ENCODE data around the gene TRAF1. TPM values are rescaled to one million over a fixed set of nuclear protein-coding genes. Genes with fewer than 3 reads are reported as not detected.

TRAF1 gene
- total RNA-seq, 3 donors from 2014 or later, result 4.9 to 8.6 (median 7.3) TPM

DNA sequence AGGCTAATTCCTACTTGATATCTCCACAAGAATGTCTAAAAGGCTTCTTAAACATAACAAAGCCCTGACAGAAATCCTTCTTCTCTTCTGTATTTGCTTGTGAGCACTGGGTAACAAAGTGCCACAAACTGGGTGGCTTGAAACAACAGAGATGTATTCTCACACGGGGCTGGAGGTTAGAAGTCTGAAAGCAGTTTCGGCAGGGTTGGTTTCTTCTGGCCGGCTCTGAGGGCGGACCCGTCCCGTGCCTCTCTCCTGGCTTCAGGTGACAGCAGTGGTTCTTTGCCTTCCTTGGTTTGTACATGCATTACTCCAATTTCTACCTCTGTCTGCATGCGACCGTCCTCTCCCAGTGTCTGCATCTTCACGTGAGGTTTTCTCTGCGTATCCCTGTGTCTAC is 14.0 kb upstream of the TRAF1 start:
- H3K27ac ChIP-seq, result no peak overlapping the region
- no peak for DNase-seq (ENCODE audit: low spot score in 2 of 2)
- no peaks in the 10 kb centered on the region for H3K27me3 ChIP-seq
- no peak overlapping the region for H3K4me3 ChIP-seq
- no peaks in the 10 kb centered on the region for H3K36me3 ChIP-seq
- TF ChIP-seq POLR2A (IDR thresholded peaks at IDR 0.05) (no peak), POLR2AphosphoS5 (IDR thresholded peaks at IDR 0.05) (no peak)
- TF ChIP-seq, protein P1, sequence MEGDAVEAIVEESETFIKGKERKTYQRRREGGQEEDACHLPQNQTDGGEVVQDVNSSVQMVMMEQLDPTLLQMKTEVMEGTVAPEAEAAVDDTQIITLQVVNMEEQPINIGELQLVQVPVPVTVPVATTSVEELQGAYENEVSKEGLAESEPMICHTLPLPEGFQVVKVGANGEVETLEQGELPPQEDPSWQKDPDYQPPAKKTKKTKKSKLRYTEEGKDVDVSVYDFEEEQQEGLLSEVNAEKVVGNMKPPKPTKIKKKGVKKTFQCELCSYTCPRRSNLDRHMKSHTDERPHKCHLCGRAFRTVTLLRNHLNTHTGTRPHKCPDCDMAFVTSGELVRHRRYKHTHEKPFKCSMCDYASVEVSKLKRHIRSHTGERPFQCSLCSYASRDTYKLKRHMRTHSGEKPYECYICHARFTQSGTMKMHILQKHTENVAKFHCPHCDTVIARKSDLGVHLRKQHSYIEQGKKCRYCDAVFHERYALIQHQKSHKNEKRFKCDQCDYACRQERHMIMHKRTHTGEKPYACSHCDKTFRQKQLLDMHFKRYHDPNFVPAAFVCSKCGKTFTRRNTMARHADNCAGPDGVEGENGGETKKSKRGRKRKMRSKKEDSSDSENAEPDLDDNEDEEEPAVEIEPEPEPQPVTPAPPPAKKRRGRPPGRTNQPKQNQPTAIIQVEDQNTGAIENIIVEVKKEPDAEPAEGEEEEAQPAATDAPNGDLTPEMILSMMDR (IDR thresholded peaks at IDR 0.05), result no peak
- intact Hi-C loops (cut with DNase I; ENCODE audit: low total_unique reads), result no loop called here
- no peaks in the 10 kb centered on the region for H3K9me3 ChIP-seq
- peaks cover 3 to 4% of the 10 kb centered on the region in 2 donors for H3K4me1 ChIP-seq

DNA sequence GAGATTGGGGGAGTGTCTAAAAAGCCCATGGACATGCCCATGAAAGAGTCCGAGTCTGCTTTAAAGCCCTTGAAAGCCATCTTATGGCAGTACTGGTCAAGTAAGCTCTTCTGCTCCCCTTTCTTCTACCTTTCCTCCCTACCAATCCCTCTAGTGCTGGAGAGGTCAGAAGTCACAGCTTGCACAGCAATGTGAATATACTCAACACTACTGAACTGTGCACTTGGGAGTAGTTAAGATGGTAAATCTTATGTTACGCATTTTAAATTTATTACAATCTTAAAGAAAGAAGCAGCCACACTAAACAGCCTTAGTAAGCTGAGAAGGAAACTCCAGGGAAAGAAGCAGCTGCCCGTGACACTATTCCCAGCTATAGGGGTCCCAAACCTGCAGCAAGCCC is 12.3 kb upstream of the TRAF1 start:
- intact Hi-C loops (cut with DNase I; ENCODE audit: low total_unique reads), result no loop called here
- Histone ChIP-seq H3K9me3 (no peaks in the 10 kb centered on the region), H3K27ac (no peak overlapping the region), H3K4me1 (peaks cover 9 to 20% of the 10 kb centered on the region in 2 donors), H3K4me3 (no peak overlapping the region), H3K27me3 (no peaks in the 10 kb centered on the region), H3K36me3 (no peaks in the 10 kb centered on the region)
- TF ChIP-seq POLR2A (IDR thresholded peaks at IDR 0.05), result no peak
- TF ChIP-seq, protein P1 (IDR thresholded peaks at IDR 0.05), result no peak
- TF ChIP-seq POLR2AphosphoS5 (IDR thresholded peaks at IDR 0.05), result no peak
- DNase-seq (ENCODE audit: low spot score in 2 of 2), result no peak

DNA sequence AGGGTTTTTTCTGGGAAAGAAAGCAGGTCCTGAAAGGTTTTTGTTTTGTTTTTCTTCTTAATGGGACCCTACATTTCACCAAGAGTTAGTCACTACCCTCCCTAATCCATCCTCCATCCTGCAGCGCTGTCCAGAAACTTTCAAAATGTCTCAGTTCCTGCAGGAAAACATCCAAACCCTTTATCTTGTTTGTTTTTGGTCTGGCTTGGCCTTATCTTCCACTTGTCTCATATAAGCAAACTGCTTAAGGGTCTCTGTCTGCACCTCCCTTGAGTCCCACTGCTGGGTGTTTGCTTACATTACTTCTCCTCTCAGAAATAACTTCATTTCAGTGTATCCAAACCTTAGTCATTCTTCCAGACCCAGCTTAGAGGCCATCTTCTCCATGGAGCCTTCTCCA is 11.0 kb upstream of the TRAF1 start:
- DNase-seq (ENCODE audit: low spot score in 2 of 2), result no peak
- Histone ChIP-seq H3K27me3 (no peaks in the 10 kb centered on the region), H3K4me1 (peaks cover 9 to 25% of the 10 kb centered on the region in 2 donors), H3K4me3 (no peak overlapping the region), H3K36me3 (no peaks in the 10 kb centered on the region), H3K27ac (no peak overlapping the region), H3K9me3 (no peaks in the 10 kb centered on the region)
- TF ChIP-seq, protein P1 (IDR thresholded peaks at IDR 0.05), result no peak
- intact Hi-C loops (cut with DNase I; ENCODE audit: low total_unique reads), result no loop called here

DNA sequence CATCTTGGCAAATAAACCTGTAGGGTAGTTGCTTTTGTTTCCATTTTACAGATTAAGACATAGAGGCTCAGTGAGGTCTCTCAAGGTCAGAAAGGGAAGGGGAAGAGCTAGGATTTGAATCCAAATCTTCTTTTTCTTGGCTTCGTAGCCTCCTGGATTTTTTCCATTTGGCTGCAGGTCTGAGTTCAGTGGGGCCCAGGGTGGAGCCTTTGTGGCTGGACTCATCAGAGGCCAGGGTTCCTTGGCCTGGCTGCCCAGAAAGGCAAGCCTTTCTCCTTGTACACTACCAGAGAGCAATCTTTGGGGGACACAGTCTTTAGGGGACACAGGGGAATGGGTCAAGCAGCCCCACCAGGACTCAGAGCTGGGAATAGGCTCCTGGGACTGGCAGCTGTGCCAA is 10.5 kb upstream of the TRAF1 start:
- Histone ChIP-seq H3K4me1 (peaks cover 9 to 25% of the 10 kb centered on the region in 2 donors), H3K27me3 (no peaks in the 10 kb centered on the region), H3K9me3 (no peaks in the 10 kb centered on the region), H3K4me3 (no peak overlapping the region), H3K36me3 (no peaks in the 10 kb centered on the region), H3K27ac (peak overlapping the region; percentile 40 to 90)
- intact Hi-C loops (cut with DNase I; ENCODE audit: low total_unique reads), result no loop called here
- TF ChIP-seq, protein P1 (IDR thresholded peaks at IDR 0.05), result no peak
- TF ChIP-seq POLR2A (IDR thresholded peaks at IDR 0.05) (no peak), POLR2AphosphoS5 (IDR thresholded peaks at IDR 0.05) (no peak)
- no peak for DNase-seq (ENCODE audit: low spot score in 2 of 2)

DNA sequence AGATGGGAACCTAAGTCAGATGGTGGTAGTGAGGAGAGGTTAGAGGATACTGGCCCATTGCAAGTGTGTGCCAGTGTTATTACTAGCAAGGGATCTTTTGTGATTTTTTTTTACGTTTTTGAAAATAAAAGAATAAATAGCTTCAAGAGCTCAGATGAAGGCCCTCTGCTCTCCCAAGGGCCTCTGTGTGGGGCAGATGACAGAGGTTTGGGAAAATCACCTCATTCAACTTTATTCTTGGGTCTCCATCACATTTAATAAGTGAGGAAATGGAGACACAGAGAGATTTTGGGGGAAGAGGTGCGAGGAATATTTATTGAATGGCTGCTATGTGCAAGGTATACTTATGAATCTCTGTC is 10.1 kb upstream of the TRAF1 start:
- Histone ChIP-seq H3K9me3 (no peaks in the 10 kb centered on the region), H3K4me1 (peaks cover 9 to 25% of the 10 kb centered on the region in 2 donors), H3K4me3 (no peak overlapping the region), H3K27me3 (no peaks in the 10 kb centered on the region), H3K27ac (peak overlapping the region; percentile 71 to 90), H3K36me3 (no peaks in the 10 kb centered on the region)
- DNase-seq (ENCODE audit: low spot score in 2 of 2), result no peak
- TF ChIP-seq POLR2AphosphoS5 (IDR thresholded peaks at IDR 0.05), result no peak
- TF ChIP-seq, protein P1 (IDR thresholded peaks at IDR 0.05), result peak in 1 of 3 donors; percentile 5
- intact Hi-C loops (cut with DNase I; ENCODE audit: low total_unique reads), result no loop called here

Measured in breast epithelium (tissue), 4 donors.